ENCODE data around the gene ROM1.
"Not testable (repeated sequence)": the region's sequence is repeated elsewhere in the genome, so short reads cannot be mapped to it uniquely, and the experiment has no call there.

The ROM1 gene

DNA sequence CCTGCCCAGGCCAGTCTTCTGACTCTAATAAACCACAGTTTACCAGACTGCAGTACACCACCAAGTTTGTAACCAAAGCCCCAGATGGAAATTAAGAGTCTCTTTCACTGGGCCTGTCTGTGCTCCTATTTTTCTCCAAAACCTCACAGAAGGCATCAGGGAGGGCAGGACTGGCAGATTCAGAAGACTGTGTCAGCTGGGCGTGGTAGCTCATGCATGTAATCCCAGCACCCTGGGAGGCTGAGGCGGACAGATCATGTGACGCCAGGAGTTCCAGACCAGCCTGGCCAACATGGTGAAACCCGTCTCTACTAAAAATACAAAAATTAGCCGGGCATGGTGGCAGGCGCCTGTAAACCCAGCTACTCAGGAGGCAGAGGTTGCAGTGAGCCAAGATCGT is 27.7 kb upstream of the ROM1 start:
- not testable (repeated sequence) for DNase-seq (ENCODE audit: low read depth in 4 of 4, low spot score in 1 of 4)

DNA sequence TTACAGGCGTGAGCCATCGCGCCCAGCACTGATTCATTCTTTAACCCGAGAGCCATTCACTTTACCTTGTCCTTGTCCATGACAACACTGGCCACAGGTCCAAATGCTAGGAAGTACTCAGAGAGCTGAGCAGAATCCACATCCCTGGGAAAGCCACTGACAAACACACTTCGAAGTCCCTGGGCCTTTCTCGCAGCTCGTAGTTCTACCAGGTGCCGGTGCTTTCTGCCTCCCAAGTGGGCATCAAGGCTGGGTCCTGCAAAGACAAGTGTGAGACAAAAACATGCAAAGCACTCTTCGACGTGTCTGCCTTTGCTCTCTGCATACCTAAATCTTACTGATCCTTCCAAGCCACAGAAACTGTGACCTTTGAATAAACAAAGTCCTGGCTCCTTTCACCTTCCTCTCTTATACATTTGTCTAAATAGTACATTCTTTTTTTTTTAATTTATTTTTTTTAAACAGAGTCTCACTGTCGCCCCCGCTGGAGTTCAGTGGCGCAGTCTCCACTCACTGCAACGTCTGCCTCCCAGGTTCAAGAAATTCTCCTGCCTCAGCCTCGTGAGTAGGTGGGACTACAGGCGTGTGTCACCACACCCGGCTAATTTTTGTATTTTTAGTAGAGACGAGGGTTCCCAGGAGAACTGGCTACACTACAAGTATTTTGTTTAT is 24.0 kb upstream of the ROM1 start:
- DNase-seq (ENCODE audit: low read depth in 4 of 4, low spot score in 1 of 4), result no peak

GRCh38 chr11:62591448-62592145 is 21.5 kb upstream of the ROM1 start, which contains the start of gene TUT1:
TUT1 (minus strand) TSS chr11:62591523; CDS start chr11:62591485, 38 bp downstream.
- peak; percentile 84 to 90 (median 90) for DNase-seq (ENCODE audit: low read depth in 4 of 4, low spot score in 1 of 4)

DNA sequence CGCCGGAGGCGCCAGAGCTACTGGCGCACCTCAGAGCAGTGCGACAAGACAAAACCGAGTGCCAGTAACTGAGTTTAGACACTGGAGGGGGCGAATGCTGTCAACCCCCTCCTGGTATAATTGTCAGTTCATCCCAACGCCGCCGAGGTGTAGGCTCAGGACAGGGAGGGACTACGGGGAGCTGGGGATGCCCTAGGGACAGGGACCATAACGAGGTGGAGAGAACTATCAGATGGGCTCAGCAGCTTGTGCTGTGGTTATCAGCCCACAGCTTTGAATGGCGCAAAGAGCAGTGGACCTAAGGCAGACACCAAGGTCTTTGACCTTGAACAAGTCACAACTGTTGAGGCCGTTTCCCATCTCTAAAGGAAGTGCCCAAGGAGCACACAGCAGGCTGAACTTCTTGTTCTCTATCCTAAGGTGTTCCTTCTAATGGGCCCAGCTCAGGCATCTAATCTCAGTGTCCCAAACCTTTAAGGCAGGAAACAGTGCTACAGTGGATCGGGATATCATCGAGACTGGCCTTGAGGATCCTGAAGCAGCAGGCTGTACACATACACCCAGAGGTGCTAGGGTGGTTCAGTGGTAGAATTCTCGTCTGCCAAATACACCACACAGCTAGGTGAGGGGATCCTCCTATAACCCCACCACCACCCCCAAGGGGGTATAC is 20.8 kb upstream of the ROM1 start:
- no peak for DNase-seq (ENCODE audit: low read depth in 4 of 4, low spot score in 1 of 4)

DNA sequence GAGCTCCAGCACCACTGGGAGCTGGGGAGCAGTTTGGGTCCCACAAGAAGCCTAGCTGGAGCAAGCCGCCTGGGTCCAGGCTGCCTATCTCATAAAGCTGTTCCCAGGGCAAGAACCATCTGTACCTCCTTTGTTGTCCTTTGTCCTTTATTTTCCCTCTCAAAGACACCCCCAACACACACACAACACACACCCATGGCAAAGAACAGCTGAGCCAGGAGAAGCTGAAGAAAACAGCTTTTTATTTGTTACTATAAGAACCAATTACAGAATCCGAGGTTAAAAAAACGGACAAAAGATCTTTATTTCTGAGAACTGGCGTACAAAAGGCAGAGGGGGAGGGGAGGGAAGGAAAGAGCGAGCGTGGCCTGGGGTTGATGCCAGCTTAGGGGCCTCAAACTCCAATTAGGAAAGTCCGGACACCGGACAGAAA is 20.1 kb upstream of the ROM1 start:
- DNase-seq (ENCODE audit: low read depth in 4 of 4, low spot score in 1 of 4), result no peak

GRCh38 chr11:62593434-62594044 is 19.5 kb upstream of the ROM1 start:
- DNase-seq (ENCODE audit: low read depth in 4 of 4, low spot score in 1 of 4), result peak in 2 of 4 experiments; percentile 63 to 69

GRCh38 chr11:62595124-62595523 is 17.9 kb upstream of the ROM1 start:
- no peak for DNase-seq (ENCODE audit: low read depth in 4 of 4, low spot score in 1 of 4)

DNA sequence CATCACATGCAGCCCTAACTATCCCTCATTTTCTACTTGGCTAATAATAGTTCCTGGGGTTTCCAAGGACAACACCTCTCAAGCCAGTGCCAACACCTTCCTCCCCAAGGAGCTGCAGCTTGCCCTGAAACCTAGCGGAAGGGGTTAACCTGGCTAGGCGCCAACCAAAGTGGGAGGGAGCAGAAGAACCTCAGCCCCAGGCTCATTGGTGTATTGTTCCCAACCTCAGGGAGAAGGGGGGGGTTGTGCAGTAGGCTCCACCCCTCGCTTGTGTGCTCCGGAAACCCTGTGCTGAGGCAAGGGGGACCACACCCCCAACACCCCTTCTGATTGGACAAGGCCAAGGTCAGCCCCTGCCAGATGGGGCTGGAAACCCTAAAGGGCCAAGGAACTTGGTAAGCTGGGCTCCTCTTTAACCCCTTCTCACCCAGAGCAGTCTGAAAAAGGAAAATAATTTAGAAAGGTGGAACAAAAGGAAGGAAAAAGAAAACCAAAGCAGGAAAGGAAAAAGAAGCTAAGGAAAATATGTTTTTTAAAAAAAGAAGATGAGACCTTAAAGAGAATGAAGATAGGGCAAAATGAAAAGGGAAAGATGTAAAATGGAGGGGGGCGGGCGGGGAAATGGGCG is 13.9 kb upstream of the ROM1 start:
- peak; percentile 85 to 95 (median 89) for DNase-seq (ENCODE audit: low read depth in 4 of 4, low spot score in 1 of 4)

GRCh38 chr11:62599901-62600300 is 13.2 kb upstream of the ROM1 start:
- no peak for DNase-seq (ENCODE audit: low read depth in 4 of 4, low spot score in 1 of 4)

DNA sequence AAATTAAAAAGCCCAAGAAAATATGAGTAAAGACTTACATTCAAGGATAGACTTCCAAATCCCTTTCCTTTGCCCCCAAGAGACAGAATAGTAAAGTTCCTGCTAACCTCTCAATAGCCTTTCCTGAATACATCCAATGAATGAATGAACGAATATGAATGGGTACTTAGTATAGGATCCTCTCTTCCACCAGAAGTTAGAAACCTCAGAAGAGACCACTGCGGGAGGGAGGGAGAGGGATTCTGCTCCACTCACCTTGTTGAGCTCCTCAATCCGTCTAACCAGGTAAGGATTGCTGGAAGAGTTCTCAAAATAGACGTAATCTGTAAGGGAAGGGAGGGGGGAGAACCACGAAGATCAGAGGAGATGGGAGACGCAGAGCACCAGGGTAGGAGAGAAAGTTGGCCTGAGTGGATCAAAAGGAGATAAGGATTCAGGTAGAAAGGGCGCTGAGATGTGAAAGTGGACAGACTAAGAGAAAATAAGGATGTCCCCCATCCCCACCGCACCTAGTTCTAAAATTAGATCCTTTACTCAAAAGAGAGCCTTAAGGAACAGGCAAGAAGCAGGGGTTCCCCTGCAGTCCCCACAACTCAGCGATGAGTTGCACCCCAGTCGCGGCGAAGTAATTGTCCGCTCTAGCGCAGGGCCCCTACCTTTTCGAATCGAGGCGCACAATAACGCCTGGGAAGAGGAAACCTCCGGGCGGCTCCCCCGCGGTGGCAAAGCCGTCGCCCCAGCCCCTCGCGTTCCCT is 12.5 kb upstream of the ROM1 start:
- no peak for DNase-seq (ENCODE audit: low read depth in 4 of 4, low spot score in 1 of 4)

DNA sequence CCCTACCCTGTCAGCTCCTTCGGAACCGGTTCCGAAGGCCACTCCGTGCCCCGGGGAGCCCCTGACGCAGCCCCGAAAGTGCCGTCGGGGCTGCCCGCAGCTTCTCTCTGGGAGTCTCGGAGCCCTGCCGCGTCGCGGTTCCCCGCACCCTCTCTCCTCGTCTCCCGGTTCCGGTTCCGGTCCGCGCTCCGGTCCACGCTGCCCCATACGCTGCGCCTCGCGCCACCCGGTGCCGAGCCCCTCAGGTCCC is 12.0 kb upstream of the ROM1 start:
- DNase-seq (ENCODE audit: low read depth in 4 of 4, low spot score in 1 of 4), result peak in 1 of 4 experiments; percentile 54

GRCh38 chr11:62601372-62602140 is 11.5 kb upstream of the ROM1 start, which contains the start of gene MTA2:
MTA2 (minus strand) TSS chr11:62601865; CDS start chr11:62601450, 415 bp downstream.
- peak; percentile 99 for DNase-seq (ENCODE audit: low read depth in 4 of 4, low spot score in 1 of 4)

DNA sequence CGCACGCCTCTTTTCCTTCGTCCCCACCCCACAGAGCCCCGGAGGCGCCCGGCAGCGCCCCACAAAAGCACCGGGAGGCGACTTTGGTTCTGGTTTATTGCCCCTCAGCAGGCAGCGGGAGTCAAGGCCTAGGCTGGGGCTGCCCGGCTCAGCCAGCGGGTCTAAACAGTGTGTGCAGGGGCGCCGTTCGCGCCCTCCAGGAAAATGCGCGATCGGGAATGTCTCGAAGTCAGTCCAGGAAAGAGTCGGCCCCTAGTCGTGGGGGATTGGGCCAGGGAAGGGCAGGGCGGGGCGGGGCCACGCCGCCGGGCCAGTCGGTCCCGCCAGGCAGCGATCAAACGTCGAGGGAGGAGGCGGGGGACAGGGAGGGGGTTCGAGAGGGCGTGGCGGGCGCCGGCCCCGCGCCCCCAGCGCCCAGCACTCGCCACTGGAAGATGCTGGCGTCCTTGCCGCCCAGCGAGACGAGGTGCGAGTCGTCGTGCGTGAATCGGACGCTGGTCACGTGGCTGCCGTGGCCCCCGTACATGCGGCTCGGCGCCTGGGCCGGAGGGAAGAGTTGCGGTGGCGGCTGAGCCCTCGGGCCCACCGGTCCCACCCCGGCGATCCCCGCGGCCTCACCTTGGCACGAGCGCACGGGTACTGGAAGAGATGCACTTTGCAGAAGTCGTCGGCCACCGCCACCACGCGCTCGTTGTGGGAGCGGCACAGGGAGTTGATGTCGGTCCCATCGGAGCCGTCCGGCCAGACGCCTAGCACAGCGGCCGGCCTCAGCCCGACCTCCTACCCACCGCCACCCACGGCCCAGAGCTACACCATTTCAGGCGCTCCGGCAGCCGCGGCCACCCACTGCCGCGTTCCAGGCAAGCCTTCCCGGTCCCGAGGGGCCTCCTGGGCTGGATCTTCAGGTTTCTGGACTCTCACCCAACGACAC is 10.7 kb upstream of the ROM1 start:
- DNase-seq (ENCODE audit: low read depth in 4 of 4, low spot score in 1 of 4), result no peak

DNA sequence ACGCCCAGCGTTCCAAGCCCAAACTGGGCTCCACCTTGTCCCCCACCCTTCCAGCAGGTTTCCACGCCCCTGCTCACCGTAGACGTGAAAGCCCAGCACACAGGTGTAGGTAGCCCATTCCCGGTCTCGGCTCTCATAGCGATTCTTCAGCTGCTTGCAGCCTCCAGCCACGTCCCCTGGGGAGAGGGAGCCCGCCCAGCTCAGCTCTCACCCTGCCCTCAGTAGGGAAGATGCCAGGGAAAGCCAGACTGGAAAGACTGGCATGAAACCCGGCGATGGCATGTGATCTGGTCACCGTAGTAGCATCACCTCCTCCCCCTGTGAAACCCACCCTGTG is 10.0 kb upstream of the ROM1 start:
- no peak for DNase-seq (ENCODE audit: low read depth in 4 of 4, low spot score in 1 of 4)

GRCh38 chr11:62603776-62604299 is 9.2 kb upstream of the ROM1 start:
- DNase-seq (ENCODE audit: low read depth in 4 of 4, low spot score in 1 of 4), result no peak

DNA sequence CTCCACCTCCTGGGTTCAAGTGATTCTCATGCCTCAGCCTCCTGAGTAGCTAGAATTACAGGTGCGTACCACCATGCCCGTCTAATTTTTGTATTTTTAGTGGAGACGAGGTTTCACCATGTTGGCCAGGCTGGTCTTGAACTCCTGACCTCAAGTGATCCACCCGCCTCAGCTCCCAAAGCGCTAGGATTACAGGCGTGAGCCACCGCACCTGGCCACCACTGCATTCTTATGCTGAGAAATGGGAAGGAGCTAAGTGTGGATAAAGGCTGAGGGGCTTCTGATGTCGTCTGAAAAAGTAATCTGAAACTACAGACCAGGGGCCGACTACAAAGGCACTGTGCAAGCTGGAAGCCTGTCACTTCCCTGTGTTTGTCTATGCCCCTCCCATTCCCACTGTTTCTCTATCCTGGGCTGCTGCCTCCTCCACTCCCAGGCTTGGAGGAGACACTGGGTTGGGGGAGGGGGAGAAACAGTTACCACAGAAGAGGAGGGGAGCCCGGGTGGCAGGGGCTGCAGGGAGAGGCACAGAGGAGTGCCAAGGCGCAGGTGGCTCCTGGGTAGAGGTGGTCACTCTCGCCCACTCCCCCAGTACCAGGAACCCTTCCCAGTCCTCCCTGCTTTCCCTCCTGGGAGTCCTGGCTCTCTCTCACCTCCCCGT is 8.5 kb upstream of the ROM1 start:
- no peak for DNase-seq (ENCODE audit: low read depth in 4 of 4, low spot score in 1 of 4)

DNA sequence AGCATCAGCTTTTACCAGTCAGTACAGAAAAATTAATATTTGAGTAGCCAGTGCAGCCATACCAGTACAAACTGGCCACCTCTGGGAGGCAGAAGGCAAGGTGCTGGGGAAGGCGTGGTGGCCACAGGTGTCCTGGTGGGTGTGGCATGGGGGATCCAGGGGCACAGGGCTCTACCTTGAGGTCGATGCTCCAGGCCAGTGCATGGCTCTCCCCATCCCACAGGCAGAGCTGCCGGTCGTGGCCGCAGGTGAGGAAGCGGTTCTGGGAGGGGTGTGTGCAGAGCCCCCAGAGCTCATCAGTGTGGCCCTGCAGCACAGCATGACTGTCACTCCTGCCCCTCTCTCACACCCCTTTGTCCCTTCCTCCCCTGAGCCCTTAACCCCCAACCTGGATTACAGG is 7.6 kb upstream of the ROM1 start:
- no peak for DNase-seq (ENCODE audit: low read depth in 4 of 4, low spot score in 1 of 4)

DNA sequence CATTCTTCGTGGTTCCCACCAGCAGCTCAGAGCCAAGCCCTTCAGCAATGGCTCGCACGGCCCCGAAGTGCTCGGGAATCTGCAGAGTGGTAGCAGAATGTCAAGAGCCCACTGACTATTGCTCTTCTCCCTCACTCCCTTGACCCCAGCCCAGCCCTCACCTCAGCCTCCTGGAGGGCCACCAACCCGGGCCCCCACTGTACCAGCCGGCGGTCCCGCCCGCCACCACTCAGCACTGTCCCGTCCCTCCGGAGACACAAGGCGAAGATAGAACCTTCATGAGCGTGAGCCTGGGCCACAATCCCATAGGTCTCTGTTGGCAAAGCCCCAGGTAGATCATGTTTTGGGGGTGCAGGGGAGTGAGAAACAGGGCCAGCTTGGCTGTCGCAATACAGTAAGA is 7.2 kb upstream of the ROM1 start:
- DNase-seq (ENCODE audit: low read depth in 4 of 4, low spot score in 1 of 4), result no peak
